Osteocyte (in vitro differentiated cells): ENCODE measurements around the gene DNAI7. TPM values are rescaled to one million over a fixed set of nuclear protein-coding genes. Genes with fewer than 3 reads are reported as not detected.

ENCODE experiments used
- DNase-seq: peaks from one replicate; pipeline ENCODE4 v3.0.0; 2021; ENCODE audit warnings: mixed read lengths; ENCODE audit not compliant: unreplicated experiment; ENCODE audit errors: extremely low spot score
- H3K27ac Mint-ChIP-seq: one replicate; pipeline ENCODE4 v1.8.0; 2021; ENCODE audit warnings: mild to moderate bottlenecking, mixed read lengths; ENCODE audit not compliant: unreplicated experiment
- H3K27me3 Mint-ChIP-seq: one replicate; pipeline ENCODE4 v1.8.0; 2021; ENCODE audit warnings: mixed read lengths; ENCODE audit not compliant: unreplicated experiment
- H3K36me3 Mint-ChIP-seq: one replicate; pipeline ENCODE4 v1.8.0; 2021; ENCODE audit warnings: mixed read lengths; ENCODE audit not compliant: unreplicated experiment
- H3K4me1 Mint-ChIP-seq: one replicate; pipeline ENCODE4 v1.8.0; 2021; ENCODE audit warnings: mixed read lengths; ENCODE audit not compliant: unreplicated experiment
- H3K4me3 Mint-ChIP-seq: one replicate; pipeline ENCODE4 v1.8.0; 2021; ENCODE audit warnings: mild to moderate bottlenecking, moderate library complexity, mixed read lengths; ENCODE audit not compliant: unreplicated experiment
- H3K9me3 Mint-ChIP-seq: one replicate; pipeline ENCODE4 v1.8.0; 2021; ENCODE audit warnings: mixed read lengths; ENCODE audit not compliant: unreplicated experiment
- CTCF ChIP-seq: fragments of 200-600 bp; sonication (generic); IDR thresholded peaks from 2 replicates; pipeline ENCODE4 v1.5.0; 2021; ENCODE audit warnings: antibody characterized with exemption, mild to moderate bottlenecking, moderate library complexity
- total RNA-seq: library from RNA; stranded (reverse); gene quantifications from 2 replicates; pipeline ENCODE4 v1.2.1, GENCODE V29; 2021

The DNAI7 gene
- total RNA-seq, 1 donor from 2014 or later = 0.30 TPM

GRCh38 chr12:25074113-25074512, 120.8 kb downstream of the DNAI7 start:
- TF ChIP-seq CTCF = no peak
- H3K9me3 Mint-ChIP-seq = no peaks in the 10 kb centered on the region
- H3K27me3 Mint-ChIP-seq = no peaks in the 10 kb centered on the region
- H3K27ac Mint-ChIP-seq = no peak overlapping the region
- H3K4me1 Mint-ChIP-seq = no peaks in the 10 kb centered on the region
- no peak for DNase-seq
- no peaks in the 10 kb centered on the region for H3K36me3 Mint-ChIP-seq
- no peak overlapping the region for H3K4me3 Mint-ChIP-seq

DNA sequence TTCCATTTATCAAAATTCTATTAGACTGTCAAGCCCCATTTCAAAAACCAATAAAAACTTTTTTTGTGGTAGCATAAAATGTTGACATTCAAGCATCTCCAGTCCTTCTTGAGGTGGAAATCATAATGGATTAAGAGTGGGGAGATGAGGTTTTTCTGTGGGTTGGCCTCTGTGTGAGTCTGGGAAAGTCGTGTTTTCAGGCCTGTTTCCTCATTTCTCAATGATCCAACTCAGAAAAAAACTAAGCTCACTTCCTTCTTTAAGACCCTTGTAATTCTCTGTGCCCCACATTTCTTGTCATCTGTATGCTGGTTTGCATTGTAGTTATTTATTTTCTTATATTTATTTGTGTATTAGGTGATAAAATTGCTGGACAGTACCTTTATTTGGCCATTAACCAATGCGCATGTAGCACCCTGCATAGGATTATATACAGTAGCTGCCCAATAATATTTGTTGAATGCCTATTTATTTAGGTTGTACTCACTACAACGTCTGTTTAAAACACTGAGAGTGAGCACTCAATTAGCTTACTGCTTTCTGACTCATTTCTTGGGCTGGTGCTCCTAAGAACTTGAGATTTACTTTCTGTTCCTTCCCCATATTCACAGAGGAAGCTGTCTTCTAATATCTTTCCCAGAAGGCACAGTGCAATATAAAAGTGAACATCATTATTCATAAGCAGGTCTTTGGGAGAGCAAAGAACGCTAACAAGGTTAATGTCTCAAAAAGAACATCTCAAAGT, 121.9 kb downstream of the DNAI7 start:
- no peak for DNase-seq
- no peaks in the 10 kb centered on the region for H3K27me3 Mint-ChIP-seq
- no peaks in the 10 kb centered on the region for H3K9me3 Mint-ChIP-seq
- TF ChIP-seq CTCF = no peak
- no peak overlapping the region for H3K4me3 Mint-ChIP-seq
- no peak overlapping the region for H3K27ac Mint-ChIP-seq
- no peaks in the 10 kb centered on the region for H3K4me1 Mint-ChIP-seq
- no peaks in the 10 kb centered on the region for H3K36me3 Mint-ChIP-seq

- no peaks in the 10 kb centered on the region for H3K36me3 Mint-ChIP-seq
- no peak overlapping the region for H3K4me3 Mint-ChIP-seq
- no peak for DNase-seq
- H3K9me3 Mint-ChIP-seq = no peaks in the 10 kb centered on the region
- TF ChIP-seq CTCF = no peak
- no peaks in the 10 kb centered on the region for H3K27me3 Mint-ChIP-seq
- H3K27ac Mint-ChIP-seq = no peak overlapping the region
- H3K4me1 Mint-ChIP-seq = no peaks in the 10 kb centered on the region
Observed at GRCh38 chr12:25071366-25071765, 123.6 kb downstream of the DNAI7 start.

- Mint-ChIP-seq H3K27ac (no peak overlapping the region), H3K9me3 (no peaks in the 10 kb centered on the region), H3K36me3 (no peaks in the 10 kb centered on the region), H3K27me3 (peaks cover 2% of the 10 kb centered on the region), H3K4me1 (no peaks in the 10 kb centered on the region), H3K4me3 (no peak overlapping the region)
- TF ChIP-seq CTCF = no peak
- DNase-seq = no peak
Observed at GRCh38 chr12:25069224-25069623, 125.7 kb downstream of the DNAI7 start.

DNA sequence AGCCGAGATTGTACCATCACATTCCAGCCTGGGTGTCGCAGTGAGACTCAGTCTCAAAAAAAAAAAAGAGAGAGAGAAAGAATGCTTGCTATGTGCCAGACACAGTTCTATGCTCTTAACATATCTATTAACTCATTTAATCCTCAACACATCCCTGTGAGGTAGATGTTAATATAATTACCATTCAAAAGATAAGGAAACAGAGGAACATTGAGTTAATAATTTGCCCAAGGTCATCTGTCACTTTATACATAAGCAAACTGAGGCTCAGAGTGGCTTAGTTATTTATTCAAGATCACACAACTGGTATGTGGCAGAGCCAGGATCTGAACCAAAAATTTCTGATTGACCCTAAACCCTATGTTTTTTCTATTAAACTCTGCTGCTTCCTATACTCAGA, 129.9 kb downstream of the DNAI7 start:
- no peak for TF ChIP-seq CTCF
- DNase-seq = no peak
- H3K4me3 Mint-ChIP-seq = no peak overlapping the region
- H3K27me3 Mint-ChIP-seq = peaks cover 13% of the 10 kb centered on the region
- H3K9me3 Mint-ChIP-seq = no peaks in the 10 kb centered on the region
- H3K27ac Mint-ChIP-seq = no peak overlapping the region
- H3K36me3 Mint-ChIP-seq = peaks cover 1% of the 10 kb centered on the region
- no peaks in the 10 kb centered on the region for H3K4me1 Mint-ChIP-seq
